Activated CD8-positive, alpha-beta T cell treated with anti-CD3 and anti-CD28 coated beads, Interleukin-2, amount 10 ng/mL, durations not matched to agents 7 days and 5 days (primary cell): ENCODE results near the gene KDELR3. TPM values are rescaled to one million over a fixed set of nuclear protein-coding genes. Genes with fewer than 3 reads are reported as not detected.
A peak's percentile ranks its signal among the peaks of the same experiment; 100 is the strongest.

Experiments
- ATAC-seq: fragments of 150-1000 bp; cut with Tn5 transposase; one replicate; pipeline ENCODE4 v1.10.0; 2021; ENCODE audit warnings: moderate library complexity
- CTCF ChIA-PET: fragments of 350-600 bp; sonication (Branson Sonifier 250); formaldehyde crosslinking; loops from one replicate; lab custom pipeline; 2021; ENCODE audit warnings: antibody characterized with exemption; lab: Charles Lee
- POLR2A ChIA-PET: fragments of 350-600 bp; sonication (Branson Sonifier 250); formaldehyde crosslinking; loops from one replicate; lab custom pipeline; 2021; ENCODE audit warnings: antibody characterized with exemption; lab: Charles Lee
- DNase-seq: peaks from one replicate; pipeline ENCODE4 v3.0.0-alpha.2; 2020
- H3K27ac Mint-ChIP-seq: one replicate; pipeline ENCODE4 v1.8.0; 2021; ENCODE audit warnings: mild to moderate bottlenecking, mixed read lengths
- H3K27me3 Mint-ChIP-seq: one replicate; pipeline ENCODE4 v1.8.0; 2021; ENCODE audit warnings: low read depth, mixed read lengths
- H3K36me3 Mint-ChIP-seq: one replicate; pipeline ENCODE4 v1.8.0; 2021; ENCODE audit warnings: low read depth, mixed read lengths
- H3K4me1 Mint-ChIP-seq: one replicate; pipeline ENCODE4 v1.8.0; 2021; ENCODE audit warnings: low read depth, mixed read lengths
- H3K4me3 Mint-ChIP-seq: one replicate; pipeline ENCODE4 v1.8.0; 2021; ENCODE audit warnings: mild to moderate bottlenecking, mixed read lengths
- H3K9me3 Mint-ChIP-seq: one replicate; pipeline ENCODE4 v1.8.0; 2022; ENCODE audit warnings: mixed read lengths; ENCODE audit not compliant: insufficient read depth
- total RNA-seq, 2 experiments: library from RNA; stranded (reverse); gene quantifications; one replicate each; pipeline ENCODE4 v1.2.3, GENCODE V29; 2021

Gene KDELR3
- total RNA-seq, 2 experiments from 2014 or later: 0.99 to 1.0 TPM

DNA sequence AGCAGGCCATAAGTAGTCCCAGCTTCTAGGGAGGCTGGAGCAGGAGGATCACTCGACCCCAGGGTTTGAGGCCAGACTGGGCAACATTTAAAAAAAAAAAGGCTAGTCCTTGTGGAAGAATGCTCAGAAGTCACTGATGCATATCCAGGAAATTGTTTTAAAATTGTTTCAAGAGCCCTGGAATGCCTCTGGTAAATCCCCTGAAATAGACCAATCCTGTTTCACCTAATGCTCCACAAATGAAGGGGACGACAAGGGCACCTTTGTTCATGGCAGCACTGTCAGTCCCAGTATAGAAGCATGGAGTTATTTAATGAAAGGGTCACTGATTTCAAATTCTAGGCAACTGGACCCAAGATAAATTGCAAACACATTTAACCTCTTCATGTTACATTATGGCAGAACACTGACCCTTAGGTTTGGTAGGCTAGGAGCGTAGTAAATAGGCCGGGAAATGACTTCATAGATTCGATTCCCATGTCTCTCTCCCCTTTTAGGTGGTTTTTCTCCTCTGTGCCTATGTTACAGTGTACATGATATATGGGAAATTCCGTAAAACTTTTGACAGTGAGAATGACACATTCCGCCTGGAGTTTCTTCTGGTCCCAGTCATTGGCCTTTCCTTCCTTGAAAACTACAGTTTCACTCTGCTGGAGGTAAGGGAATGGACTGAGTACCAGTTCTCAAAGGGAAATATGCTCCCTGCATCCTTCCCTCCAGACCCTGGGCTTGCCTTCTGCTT, 11.4 kb downstream of the KDELR3 start:
- ChIA-PET CTCF (no interaction called here), POLR2A (interaction anchor here (1.0 to 1.8 kb wide), 4 partner anchors 12 to 22 kb away, joined by 3 to 4 read pairs (median 4); no protein-coding TSS in a partner anchor)
- H3K9me3 Mint-ChIP-seq: no peaks in the 10 kb centered on the region
- peaks cover 43% of the 10 kb centered on the region for H3K36me3 Mint-ChIP-seq
- H3K4me3 Mint-ChIP-seq: no peak overlapping the region
- no peak overlapping the region for H3K27ac Mint-ChIP-seq
- ATAC-seq: no peak
- no peaks in the 10 kb centered on the region for H3K27me3 Mint-ChIP-seq
- DNase-seq: no peak
- H3K4me1 Mint-ChIP-seq: no peaks in the 10 kb centered on the region

DNA sequence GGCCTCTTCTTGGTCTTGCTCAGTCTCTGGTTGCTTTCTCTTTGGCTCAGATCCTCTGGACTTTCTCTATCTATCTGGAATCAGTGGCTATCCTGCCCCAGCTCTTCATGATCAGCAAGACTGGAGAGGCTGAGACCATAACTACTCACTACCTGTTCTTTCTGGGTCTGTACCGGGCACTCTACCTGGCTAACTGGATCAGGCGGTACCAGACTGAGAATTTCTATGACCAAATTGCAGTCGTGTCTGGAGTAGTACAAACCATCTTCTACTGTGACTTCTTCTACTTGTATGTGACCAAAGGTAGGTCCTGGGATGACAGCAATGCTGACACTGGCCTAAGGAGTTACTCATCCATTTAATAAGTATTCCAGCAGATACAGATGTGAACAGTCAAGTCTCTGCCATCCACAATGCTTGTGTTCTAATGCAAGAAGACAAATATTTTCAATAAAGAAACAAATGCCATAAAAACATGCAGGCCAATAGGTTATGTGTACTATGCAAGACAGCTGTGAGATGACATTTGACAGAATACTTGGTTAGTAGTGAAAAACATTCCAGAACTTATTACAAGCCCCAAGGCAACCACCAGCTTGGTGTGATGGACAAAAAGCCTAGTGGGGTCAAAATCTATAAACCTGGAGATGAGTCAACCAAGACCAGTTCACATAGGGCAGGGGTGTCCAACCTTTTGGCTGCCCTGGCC, 13.4 kb downstream of the KDELR3 start:
- no peaks in the 10 kb centered on the region for H3K27me3 Mint-ChIP-seq
- H3K27ac Mint-ChIP-seq: no peak overlapping the region
- CTCF ChIA-PET: interaction anchor here (1.2 kb wide), 1 partner anchor 14 kb away, joined by 3 read pairs; no protein-coding TSS in a partner anchor
- no peaks in the 10 kb centered on the region for H3K9me3 Mint-ChIP-seq
- H3K4me3 Mint-ChIP-seq: no peak overlapping the region
- peaks cover 61% of the 10 kb centered on the region for H3K36me3 Mint-ChIP-seq
- ATAC-seq: no peak
- POLR2A ChIA-PET: interaction anchor here (0.7 to 1.6 kb wide), 7 partner anchors 9 to 430 kb away, joined by 3 to 5 read pairs (median 3); no protein-coding TSS in a partner anchor
- H3K4me1 Mint-ChIP-seq: peaks cover 9% of the 10 kb centered on the region
- DNase-seq: no peak

DNA sequence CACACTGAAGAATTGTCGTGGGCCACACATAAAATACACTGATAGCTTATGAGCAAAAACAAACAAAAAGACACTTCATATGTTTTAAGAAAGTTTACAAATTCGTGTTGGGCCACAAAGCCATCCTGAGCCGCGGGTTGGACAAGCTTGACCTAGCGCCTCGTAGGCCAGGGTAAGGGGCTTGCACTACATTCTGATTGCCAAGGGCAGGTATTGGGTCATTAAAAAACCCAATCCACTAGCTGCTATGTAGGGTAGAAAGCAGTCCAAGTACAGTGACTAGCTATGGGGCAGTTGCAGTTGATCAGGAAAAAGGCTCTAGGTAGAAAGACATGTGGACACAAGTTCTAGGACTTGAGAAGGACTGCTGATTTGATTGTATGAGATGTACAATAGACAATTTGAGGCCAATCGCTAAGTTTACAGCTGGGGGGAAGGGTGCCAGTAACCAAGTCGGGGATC, 14.0 kb downstream of the KDELR3 start:
- Mint-ChIP-seq H3K27me3 (no peaks in the 10 kb centered on the region), H3K9me3 (no peaks in the 10 kb centered on the region), H3K27ac (no peak overlapping the region), H3K4me3 (no peak overlapping the region), H3K36me3 (peaks cover 67% of the 10 kb centered on the region), H3K4me1 (peaks cover 14% of the 10 kb centered on the region)
- CTCF ChIA-PET: interaction anchor here (1.2 kb wide), 1 partner anchor 13 kb away, joined by 3 read pairs; no protein-coding TSS in a partner anchor
- POLR2A ChIA-PET: interaction anchor here (0.7 to 0.8 kb wide), 3 partner anchors 9 to 48 kb away, joined by 3 to 4 read pairs (median 3); no protein-coding TSS in a partner anchor
- ATAC-seq: no peak
- no peak for DNase-seq

DNA sequence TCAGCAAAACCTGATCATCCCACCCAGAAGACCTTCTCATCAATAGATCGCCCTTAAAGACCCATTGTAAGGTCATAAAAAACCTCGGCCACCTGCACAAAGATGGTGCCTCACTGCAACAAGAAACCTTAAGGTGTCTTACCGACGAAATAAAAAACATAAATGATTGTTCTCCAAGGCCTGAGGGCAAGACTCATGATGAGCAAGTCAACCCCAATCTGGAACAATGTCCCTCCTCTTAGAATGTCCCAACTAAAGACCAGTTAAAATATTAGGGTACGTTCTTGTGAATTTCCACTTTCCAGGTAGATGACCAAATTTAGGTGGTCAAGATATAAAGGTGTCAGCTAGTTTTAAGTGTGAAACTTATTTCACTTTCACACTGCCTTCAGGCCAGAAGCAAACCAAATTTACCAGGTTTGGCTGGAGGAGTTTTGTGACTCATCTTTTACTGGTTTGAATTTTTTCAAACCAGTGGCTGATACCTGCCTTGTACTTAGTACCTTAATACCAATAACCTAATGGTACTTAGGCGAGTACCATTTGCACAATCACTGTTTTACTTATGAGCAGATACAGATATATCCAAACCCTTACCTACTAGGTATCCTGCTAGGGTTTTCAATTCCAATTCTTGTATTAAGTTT, 14.9 kb downstream of the KDELR3 start:
- ATAC-seq (no peak), DNase-seq (no peak)
- Mint-ChIP-seq H3K4me3 (no peak overlapping the region), H3K27ac (no peak overlapping the region), H3K27me3 (no peaks in the 10 kb centered on the region), H3K4me1 (peaks cover 15% of the 10 kb centered on the region), H3K9me3 (no peaks in the 10 kb centered on the region), H3K36me3 (peaks cover 72% of the 10 kb centered on the region)
- POLR2A ChIA-PET: interaction anchor here (0.8 kb wide), 1 partner anchor 20 kb away, joined by 3 read pairs; no protein-coding TSS in a partner anchor
- CTCF ChIA-PET: no interaction called here

DNA sequence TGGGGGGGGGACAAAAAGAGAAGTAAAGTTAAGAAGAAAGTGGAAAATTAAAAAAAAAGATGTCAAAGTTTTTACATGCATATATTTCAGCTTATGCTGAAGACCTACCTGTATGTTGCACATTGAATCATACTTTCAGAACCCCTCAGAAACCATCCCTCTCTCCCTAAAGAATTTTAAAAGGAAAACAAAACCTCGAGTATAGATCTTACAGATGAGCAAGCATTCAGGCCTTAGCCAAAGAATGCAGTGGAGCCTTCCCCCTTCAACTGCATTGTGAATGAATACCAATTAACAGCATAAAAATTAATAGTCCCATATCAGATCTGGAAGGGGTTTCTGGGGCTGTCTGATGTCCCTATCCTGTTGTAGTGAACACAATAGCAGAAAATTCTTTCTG, 16.3 kb downstream of the KDELR3 start:
- Mint-ChIP-seq H3K4me1 (peaks cover 20% of the 10 kb centered on the region), H3K9me3 (no peaks in the 10 kb centered on the region), H3K4me3 (no peak overlapping the region), H3K36me3 (peaks cover 82% of the 10 kb centered on the region), H3K27ac (no peak overlapping the region), H3K27me3 (no peaks in the 10 kb centered on the region)
- POLR2A ChIA-PET: interaction anchor here (0.8 to 1.3 kb wide), 2 partner anchors 10 to 19 kb away, joined by 3 read pairs; no protein-coding TSS in a partner anchor
- DNase-seq (no peak), ATAC-seq (no peak)
- CTCF ChIA-PET: interaction anchor here (1.2 to 3.4 kb wide), 2 partner anchors 87 to 432 kb away, joined by 3 to 11 read pairs; no protein-coding TSS in a partner anchor

DNA sequence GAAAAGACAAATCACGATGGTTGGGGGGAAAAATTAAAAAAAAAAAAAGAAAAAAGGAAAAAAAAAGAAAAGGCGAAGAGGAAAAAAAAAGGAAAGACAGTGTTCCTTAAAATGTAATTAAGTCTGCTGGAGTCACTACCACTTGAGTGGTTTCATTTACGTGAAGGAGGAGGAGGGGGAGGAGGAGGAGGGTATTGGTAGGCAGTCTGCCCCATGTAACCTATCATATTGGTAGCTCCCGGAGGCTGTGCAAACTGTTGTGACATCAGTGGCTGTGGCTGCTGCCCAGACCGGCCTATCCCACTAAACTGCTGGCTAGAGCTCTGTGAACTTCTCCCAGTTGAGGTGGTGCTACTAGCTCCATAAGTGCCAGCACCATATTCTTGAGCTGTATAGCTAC, 17.9 kb downstream of the KDELR3 start:
- peaks cover 33% of the 10 kb centered on the region for H3K4me1 Mint-ChIP-seq
- no peak overlapping the region for H3K27ac Mint-ChIP-seq
- no peak for ATAC-seq
- H3K27me3 Mint-ChIP-seq: no peaks in the 10 kb centered on the region
- H3K4me3 Mint-ChIP-seq: no peak overlapping the region
- ChIA-PET CTCF (interaction anchor here (3.4 kb wide), 1 partner anchor 86 kb away, joined by 11 read pairs; no protein-coding TSS in a partner anchor), POLR2A (interaction anchor here (0.8 to 1.1 kb wide), 2 partner anchors 8 to 23 kb away, joined by 3 read pairs; no protein-coding TSS in a partner anchor)
- H3K9me3 Mint-ChIP-seq: no peaks in the 10 kb centered on the region
- peaks cover 91% of the 10 kb centered on the region for H3K36me3 Mint-ChIP-seq
- DNase-seq: no peak

DNA sequence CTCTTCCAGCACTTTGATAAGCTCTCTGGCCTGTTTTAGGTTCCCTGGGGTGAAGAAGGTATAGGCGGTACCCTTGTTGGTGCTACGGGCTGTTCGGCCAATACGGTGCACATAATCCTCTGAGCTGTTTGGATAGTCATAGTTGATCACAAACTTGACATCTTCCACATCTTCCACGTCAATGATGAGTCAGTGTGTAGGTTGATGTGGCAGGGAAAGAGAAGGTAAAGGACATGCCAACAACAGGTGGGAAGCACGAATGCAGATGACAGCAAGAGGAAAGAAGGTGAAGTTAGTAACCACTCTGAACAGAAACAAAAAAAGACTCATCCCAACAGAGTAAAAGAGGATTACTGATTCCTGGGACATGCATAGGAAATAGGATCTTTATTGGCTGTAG, 20.1 kb downstream of the KDELR3 start:
- Mint-ChIP-seq H3K4me1 (peaks cover 42% of the 10 kb centered on the region), H3K4me3 (no peak overlapping the region), H3K27me3 (no peaks in the 10 kb centered on the region), H3K36me3 (peaks cover 88% of the 10 kb centered on the region), H3K9me3 (no peaks in the 10 kb centered on the region), H3K27ac (no peak overlapping the region)
- DNase-seq (no peak), ATAC-seq (no peak)
- ChIA-PET POLR2A (interaction anchor here (1.1 kb wide), 2 partner anchors 11 to 85 kb away, joined by 3 read pairs; no protein-coding TSS in a partner anchor), CTCF (interaction anchor here (1.0 to 2.7 kb wide), 3 partner anchors 10 to 84 kb away, joined by 5 to 10 read pairs (median 9); no protein-coding TSS in a partner anchor)

DNA sequence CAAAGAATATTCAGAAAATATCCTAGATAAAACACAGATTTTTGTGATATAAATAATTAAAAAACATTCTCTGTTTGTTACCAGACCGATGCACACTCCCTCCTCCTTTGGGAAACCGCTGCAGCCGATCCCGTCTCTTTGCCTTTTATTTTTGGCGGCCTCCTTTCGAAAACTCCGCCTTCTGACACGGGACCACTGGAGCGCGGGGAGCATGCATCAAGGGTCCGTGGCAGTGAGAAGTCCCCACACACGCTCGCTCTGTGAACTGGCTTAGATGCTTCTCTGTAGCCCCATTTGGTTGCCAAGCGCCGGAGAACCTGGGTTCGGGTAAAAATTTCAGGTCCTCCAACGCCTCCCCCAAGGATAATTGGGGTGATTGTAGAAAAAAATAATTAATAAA, 21.2 kb downstream of the KDELR3 start:
- H3K27ac Mint-ChIP-seq: no peak overlapping the region
- DNase-seq: no peak
- ChIA-PET CTCF (interaction anchor here (0.8 to 2.7 kb wide), 4 partner anchors 9 to 437 kb away, joined by 5 to 10 read pairs (median 7); no protein-coding TSS in a partner anchor), POLR2A (interaction anchor here (1.7 kb wide), 1 partner anchor 14 kb away, joined by 6 read pairs; no protein-coding TSS in a partner anchor)
- ATAC-seq: no peak
- H3K9me3 Mint-ChIP-seq: no peaks in the 10 kb centered on the region
- H3K27me3 Mint-ChIP-seq: no peaks in the 10 kb centered on the region
- peaks cover 53% of the 10 kb centered on the region for H3K4me1 Mint-ChIP-seq
- peaks cover 88% of the 10 kb centered on the region for H3K36me3 Mint-ChIP-seq
- no peak overlapping the region for H3K4me3 Mint-ChIP-seq

DNA sequence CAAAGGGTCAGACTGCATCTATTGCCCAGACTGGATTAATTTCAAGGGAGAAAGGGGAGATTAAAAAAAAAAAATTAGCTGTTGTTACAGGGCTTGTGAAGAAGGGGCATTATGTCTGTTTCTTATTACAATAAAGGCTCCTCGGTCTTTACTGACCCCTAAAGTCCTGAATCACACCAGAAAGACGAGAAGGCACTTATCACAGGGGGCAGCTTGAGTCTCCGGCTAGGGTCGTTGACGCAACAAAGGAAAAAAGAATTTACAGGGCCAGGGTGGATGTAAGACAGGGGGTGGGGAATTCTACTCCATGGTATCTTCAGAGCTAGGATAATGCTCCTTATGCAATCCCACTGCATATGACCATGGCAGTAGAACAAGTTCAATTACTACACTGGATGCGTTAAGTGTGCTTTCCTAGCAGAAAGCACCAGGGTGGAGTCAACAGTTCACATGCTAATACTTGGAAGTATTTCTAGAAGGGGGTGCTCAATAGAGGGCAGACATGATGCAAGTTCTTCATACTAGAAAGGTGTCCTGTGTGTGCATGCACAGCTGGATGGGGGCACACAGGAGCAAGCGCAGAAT, 21.8 kb downstream of the KDELR3 start:
- ChIA-PET POLR2A (interaction anchor here (1.7 kb wide), 1 partner anchor 14 kb away, joined by 6 read pairs; no protein-coding TSS in a partner anchor), CTCF (interaction anchor here (1.0 to 2.0 kb wide), 7 partner anchors 9 to 209 kb away, joined by 3 to 10 read pairs (median 4); no protein-coding TSS in a partner anchor)
- Mint-ChIP-seq H3K9me3 (no peaks in the 10 kb centered on the region), H3K36me3 (peaks cover 88% of the 10 kb centered on the region), H3K4me3 (no peak overlapping the region), H3K4me1 (peaks cover 58% of the 10 kb centered on the region), H3K27ac (no peak overlapping the region), H3K27me3 (no peaks in the 10 kb centered on the region)
- ATAC-seq: no peak
- DNase-seq: no peak

DNA sequence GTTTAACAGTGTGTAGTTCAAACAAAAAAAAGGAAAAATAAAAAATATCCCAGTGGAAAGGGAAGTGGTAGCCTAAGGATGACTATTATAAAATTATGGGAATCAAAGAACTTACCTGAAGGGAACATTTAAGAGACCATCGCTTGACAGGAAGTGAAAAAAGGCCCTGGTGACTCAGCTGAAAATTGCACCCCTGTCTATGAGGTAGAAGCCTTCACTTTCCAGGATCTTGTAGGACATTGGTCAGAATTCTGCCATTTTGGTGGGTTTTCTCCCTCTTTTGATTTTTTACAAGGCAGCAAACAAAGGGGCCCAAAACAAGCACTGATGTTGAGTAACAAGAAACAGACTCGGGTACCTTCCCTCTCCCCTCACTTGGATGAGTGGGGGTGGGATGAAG, 22.6 kb downstream of the KDELR3 start:
- CTCF ChIA-PET: interaction anchor here (1.0 to 1.5 kb wide), 6 partner anchors 8 to 208 kb away, joined by 3 to 5 read pairs (median 4); no protein-coding TSS in a partner anchor
- peak overlapping the region; percentile 65 for H3K27ac Mint-ChIP-seq
- peaks cover 62% of the 10 kb centered on the region for H3K4me1 Mint-ChIP-seq
- H3K9me3 Mint-ChIP-seq: no peaks in the 10 kb centered on the region
- DNase-seq: no peak
- peaks cover 90% of the 10 kb centered on the region for H3K36me3 Mint-ChIP-seq
- POLR2A ChIA-PET: interaction anchor here (1.0 to 1.7 kb wide), 3 partner anchors 9 to 15 kb away, joined by 3 to 6 read pairs (median 4); no protein-coding TSS in a partner anchor
- no peak overlapping the region for H3K4me3 Mint-ChIP-seq
- no peaks in the 10 kb centered on the region for H3K27me3 Mint-ChIP-seq
- ATAC-seq: no peak
